Activated CD8-positive, alpha-beta memory T cell treated with anti-CD3 and anti-CD28 coated beads, Interleukin-2, amount 50 U/mL, for 1 hour (primary cell): ENCODE measurements around the gene BLM.
"Not testable (repeated sequence)": the region's sequence is repeated elsewhere in the genome, so short reads cannot be mapped to it uniquely, and the experiment has no call there.

Experiments
- DNase-seq: peaks from one replicate; pipeline ENCODE4 v3.0.0-alpha.2; 2020; ENCODE audit errors: extremely low read depth

The BLM gene

DNA sequence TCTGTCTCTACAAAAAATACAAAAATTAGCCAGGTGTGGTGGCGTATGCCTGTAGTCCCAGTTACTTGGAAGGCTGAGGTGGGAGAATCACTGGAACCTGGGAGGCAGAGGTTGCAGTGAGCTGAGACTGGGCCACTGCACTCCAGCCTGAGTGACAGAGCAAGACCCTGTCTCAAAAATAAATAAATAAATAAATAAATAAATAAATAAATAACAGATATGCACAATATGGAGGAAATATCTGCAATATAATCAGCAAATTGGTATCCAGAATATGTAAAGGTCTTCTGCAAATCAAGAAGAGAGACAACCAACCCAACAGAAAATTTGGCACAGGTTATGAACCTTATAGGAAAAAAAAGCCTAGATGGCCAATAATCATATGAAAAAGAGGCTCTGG, 132.3 kb downstream of the BLM start:
- not testable (repeated sequence) for DNase-seq

DNA sequence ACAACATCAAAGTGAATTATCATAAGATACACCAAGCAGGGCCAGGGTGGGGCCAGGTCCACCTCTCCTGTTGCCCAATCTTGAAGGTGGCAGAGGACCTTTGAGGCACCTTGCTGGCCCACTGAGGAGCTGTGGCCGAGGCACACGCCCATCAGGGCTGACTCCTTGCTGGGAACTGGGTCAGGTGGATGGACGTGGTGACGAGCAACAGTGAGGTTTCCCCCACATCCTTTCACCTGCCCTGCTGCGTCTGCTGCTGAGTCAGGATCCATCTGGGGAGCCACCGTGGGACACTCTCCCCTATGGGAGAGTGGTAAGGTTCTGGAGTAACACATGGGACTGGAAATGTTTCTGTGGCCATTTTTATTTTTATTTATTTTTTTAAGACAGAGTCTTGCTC, 134.0 kb downstream of the BLM start:
- DNase-seq = no peak

DNA sequence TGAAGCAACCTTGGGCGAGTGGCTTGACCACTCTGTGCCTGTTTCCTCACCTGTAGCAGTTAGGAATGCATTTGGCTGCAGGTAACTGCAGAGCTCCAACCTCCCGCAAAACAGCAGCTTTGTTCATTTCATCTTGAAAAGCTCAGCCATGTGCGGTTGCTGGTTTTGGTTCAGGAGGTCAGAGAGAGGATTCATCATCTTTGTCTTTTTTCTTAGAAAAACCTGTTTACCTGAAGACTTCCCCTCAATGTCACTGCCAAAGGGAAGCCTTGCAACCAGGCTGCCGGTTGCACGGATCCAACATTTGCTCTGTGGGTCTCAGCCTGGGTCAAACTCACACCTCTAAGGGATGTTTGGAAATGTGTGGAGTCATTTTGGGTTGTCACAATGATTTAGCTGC, 134.8 kb downstream of the BLM start:
- DNase-seq = no peak

DNA sequence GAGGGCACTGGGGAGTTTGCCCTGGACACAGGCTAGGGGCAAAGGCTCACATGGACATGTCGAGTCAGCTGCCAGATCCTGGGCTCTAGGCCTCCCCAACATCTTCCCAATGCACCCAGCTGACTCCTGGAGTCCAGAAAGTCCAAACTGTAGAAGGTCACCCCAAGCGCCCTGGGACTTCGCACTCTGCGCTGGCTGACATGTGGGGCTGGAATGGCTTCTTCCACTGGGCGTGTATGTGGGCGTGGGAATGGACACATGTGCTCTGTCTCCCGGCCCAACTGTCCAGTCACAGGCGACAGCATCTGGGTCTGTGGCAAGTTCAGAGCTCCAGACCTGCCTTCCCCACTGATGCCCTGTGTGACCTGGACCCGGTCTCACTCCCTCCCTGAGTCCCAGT, 138.0 kb downstream of the BLM start:
- DNase-seq = no peak

DNA sequence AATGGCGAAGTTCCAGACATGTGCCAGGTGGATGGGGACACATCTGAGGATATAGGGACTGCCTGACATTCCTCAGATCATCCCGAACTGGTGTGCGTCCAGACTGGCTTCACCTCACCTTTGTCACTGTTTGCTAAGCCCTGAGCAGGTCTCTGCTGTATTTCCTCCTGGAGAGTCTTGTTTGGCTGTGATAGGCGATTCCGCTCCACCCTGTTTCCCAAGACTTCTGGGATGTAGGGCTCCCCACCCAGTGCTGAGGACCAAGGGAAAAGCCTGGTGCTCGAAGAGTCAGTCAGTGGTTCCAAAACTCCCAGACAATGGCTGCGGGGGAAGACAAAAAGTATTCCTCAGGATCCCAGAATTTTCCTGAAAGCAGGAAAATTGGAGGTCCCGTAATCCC, 140.2 kb downstream of the BLM start:
- DNase-seq = no peak

DNA sequence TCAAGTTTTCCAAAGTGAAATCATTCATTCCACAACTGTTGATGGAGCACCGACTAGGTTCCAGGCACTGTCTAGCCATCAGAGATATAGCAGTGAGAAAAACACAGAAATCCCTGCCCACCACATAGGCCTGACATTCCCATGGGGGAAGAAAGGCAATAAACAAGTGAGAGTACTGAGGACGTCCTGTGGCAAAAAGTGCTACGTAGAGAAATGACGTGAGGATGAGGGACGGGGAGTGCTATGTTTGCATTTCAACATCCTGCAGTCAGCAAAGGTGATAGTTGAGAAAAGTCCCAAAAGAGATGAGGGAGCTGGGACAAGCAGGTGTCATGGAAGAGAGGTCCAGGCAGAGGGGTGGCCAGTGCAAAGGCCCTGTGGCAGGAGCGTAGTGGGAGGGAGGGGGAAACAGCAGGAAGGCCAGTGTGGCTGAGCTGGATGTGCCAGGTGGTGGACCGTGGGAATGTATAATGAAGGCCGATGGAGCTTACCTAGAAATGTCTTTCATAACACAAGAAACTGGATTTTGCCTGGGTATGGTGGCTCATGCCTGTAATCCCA, 140.8 kb downstream of the BLM start:
- no peak for DNase-seq

DNA sequence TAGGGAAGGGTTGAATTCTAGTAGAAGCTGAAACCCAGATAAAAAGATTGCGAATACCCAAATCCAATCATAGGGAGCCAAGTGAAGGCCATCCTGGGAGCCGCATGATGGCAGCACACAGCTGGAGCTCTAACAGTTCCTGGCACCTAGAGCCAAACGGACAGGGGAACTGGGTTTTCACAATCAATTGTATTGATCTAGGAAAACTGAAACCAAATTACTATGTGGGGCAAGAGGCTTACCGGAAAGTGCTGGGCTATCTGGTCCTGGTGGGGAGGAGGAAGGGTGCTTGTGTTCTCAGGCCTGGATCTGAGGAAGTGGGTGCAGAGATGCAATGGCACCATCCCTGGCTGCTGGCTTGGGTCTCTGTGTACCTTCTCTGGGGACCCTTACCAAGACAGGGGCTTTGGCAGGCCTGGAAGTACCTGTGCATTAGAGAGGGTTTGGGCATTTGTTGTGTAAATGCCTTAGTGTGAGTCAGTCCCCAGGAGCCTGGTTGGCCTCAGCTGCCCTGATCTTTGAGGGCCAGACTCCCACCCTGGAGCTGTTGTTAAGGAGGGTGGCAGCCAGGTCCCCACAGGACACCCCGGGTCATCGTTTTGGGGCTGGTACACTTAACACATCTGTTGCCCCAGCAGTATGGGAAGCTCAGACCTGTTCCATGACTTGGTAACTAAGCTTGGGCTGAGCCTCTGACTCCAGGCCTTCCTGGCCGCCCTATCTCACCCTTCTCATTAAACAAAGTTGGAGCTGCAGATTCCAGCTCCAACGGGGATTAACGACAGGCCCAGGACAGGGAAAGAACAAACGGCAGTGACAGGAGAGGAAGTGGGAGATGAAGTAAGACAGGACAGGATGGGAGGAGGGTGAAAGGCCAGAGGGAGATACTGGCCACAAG, 142.3 kb downstream of the BLM start:
- DNase-seq = no peak

DNA sequence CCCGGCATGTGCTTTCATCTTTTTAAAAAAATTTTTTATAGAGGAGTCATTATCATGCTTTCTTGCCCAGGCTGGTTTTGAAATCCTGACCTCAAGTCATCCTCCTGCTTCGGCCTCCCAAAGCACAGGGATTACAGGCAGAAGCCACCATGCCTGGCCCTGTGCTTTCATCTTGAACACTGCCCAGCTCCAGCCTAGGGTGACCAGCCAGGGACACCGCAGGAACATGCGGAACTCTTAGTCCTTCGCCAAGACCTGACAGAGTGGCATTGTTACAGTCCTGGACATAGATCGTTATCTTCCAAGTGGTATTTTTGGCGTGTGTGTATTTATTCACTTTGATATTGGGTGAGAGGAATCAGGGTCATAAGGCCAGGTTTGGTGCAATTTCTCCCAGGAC, 143.3 kb downstream of the BLM start:
- DNase-seq = no peak

DNA sequence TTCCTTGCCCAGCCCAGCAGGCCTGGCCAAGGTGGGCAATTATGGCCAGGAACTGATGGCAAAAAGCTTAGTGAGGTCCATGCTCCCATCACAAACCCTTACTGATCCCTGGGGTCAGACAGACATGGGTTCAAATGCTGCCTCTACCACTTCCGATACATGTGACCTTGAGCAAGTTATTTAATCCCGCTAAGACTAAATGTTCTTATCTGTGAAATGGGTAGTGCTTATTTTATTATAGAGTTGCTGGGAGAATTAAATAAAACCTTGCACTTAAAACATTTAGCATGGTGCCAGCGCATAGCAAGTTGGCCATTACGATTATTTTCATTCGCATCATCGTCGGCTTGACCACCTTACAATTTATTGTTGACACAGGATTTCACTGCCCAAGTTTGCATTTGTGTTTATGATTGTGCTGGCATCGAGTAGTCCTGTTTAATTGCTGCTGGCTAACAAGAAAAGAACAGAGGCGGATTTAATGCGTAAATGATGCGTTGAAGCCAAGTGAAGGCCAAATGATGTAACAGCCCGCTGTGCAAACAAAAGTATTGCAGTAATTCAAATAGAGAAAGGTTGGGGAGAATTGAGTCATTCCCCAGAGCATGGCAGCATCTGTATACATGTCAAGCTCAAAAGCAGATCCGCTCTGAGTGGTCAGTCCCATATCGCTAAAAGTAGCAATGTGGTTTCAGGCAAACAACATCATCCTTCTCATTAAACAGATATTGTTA, 144.0 kb downstream of the BLM start:
- no peak for DNase-seq

DNA sequence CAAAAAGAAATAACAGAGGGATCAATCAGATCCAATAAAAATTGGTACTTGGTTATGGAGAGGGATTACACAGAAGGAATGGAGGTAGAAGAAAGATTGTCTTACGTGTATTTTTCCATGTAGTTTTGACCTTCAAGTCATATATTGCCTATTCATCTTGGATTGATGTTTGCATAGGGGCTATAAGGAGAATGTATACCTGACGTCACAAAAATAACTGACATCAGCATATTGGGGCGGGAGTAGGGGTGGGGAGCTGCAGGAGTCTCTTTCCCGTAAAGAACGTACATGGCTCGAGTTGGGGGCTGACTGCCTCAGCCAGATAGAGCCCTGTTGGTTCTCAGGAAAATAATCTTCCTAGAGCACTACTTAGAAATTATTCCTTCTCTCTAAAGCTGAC, 145.3 kb downstream of the BLM start:
- no peak for DNase-seq

DNA sequence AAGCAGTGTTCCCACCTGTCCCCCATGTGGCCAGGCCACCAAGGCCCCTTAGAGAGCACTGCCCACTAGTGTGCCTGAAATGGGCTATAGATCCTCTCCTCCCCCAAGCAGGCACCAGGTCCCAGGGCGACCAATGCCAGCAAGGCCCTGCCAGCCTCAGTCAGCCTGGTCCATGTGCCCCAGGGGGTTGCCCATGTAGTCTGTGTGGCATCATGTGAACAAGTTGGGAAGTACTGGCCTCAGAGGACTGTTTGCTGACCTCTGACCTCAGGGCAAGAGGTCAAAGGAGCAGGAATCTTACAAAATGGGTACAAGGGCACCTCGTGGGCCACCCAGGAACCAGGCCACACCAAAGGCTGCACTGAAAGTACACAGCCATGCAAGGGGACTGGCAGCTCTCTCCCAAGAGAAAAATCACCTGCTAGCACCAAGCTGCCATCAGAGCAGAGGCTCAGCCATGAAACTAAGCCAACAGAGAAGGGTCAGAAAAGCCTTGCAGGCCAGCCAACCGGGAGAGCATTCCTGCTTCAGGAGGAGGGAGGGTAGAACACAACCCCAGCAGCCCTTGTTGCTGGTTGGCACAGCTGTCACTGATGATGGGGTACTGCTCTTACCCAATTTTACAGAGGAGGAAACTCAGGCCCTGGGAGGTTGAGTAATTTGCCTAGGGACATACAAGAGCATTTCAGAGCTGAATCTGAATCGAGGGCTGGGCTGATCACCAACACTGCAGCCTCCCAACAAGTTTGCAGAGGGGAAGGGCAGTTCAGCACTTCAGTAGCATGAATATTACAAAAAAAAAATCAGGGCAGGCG, 146.0 kb downstream of the BLM start:
- DNase-seq = no peak

DNA sequence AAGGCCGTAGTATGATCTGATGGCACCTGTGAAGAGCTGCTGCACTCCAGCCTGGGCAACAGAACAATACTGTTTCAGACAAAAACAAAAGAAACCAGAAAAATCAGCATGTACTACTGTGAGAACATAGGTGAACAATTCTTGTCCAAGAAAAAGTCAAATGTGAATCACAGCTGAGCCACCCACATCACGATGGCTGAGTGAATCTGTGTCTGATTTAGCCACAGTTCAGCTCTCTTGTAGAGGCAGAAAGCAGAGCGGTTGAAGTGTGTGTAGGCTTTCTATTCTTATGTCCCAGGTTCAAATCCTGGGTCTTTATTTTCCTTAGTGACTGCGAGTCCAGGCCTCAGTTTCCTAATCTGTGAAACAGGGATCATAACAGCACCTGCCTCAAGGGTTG, 146.8 kb downstream of the BLM start:
- DNase-seq = no peak

DNA sequence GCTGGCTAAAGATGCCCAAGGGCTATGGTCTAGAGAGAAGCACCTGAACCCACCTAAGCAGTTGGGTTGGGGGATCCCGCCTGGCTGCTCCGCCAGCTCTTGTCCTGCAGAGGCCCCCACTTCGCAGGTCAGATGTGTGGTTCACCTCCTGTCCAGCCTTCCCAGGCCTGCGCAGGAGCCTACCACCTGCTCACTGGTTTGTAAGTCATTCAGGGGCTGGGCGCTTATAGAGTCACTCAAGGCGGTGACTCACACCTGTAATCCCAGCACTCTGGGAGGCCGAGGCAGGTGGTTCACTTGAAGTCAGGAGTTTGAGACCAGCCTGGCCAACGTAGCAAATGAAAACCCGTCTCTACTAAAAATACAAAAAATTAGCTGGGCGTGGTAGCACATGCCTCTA, 147.4 kb downstream of the BLM start:
- DNase-seq = no peak

DNA sequence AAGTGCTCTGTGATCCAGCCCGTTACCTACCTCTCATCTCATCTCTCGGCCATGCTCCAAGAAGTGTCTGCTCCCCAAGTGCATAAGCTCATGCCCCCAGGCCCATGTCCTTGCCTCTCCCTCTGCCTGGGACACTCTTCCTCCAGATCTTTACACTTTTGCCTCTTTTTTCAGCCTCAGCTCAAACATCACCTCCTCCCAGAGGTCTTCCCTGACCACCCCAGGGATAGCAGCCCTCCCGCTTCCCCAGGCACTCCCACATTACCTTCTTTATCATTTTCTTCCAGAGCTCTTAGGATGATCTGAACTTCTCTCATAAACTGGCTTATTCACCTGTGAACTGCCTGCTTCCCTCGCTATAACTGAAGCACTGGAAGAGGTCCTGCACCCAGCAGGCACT, 148.6 kb downstream of the BLM start:
- no peak for DNase-seq
